WTC11 (cell line): ENCODE data around the gene CRYBA4. TPM values are rescaled to one million over a fixed set of nuclear protein-coding genes. Genes with fewer than 3 reads are reported as not detected.
A peak's percentile ranks its signal among the peaks of the same experiment; 100 is the strongest.

Experiments
- ATAC-seq: fragments of 200-7000 bp; cut with Tn5 transposase; 2 replicates; pipeline ENCODE4 v1.10.0; 2021; ENCODE audit warnings: mild to moderate bottlenecking, moderate library complexity
- CTCF ChIA-PET: fragments of 300-600 bp; sonication (Branson Sonifier 250); formaldehyde crosslinking; loops from one replicate; lab custom pipeline; 2021; ENCODE audit warnings: antibody characterized with exemption; lab: Charles Lee
- POLR2A ChIA-PET: fragments of 350-600 bp; sonication (Branson Sonifier 250); formaldehyde crosslinking; loops from one replicate; lab custom pipeline; 2021; ENCODE audit warnings: antibody characterized with exemption; lab: Charles Lee
- DNase-seq: peaks from one replicate; pipeline ENCODE4 v3.0.0; 2021; ENCODE audit warnings: low spot score
- H3K27ac Mint-ChIP-seq: 2 replicates; pipeline ENCODE4 v1.8.0; 2021; ENCODE audit warnings: mixed read lengths
- H3K27me3 Mint-ChIP-seq: 2 replicates; pipeline ENCODE4 v1.8.0; 2021; ENCODE audit warnings: low read depth, mild to moderate bottlenecking, moderate library complexity, mixed read lengths
- H3K36me3 Mint-ChIP-seq: 2 replicates; pipeline ENCODE4 v1.8.0; 2021; ENCODE audit warnings: mixed read lengths
- H3K4me1 Mint-ChIP-seq: 2 replicates; pipeline ENCODE4 v1.8.0; 2022; ENCODE audit warnings: mixed read lengths
- H3K4me3 Mint-ChIP-seq: 2 replicates; pipeline ENCODE4 v1.8.0; 2021; ENCODE audit warnings: mild to moderate bottlenecking, moderate library complexity, mixed read lengths
- H3K9me3 Mint-ChIP-seq: 2 replicates; pipeline ENCODE4 v1.8.0; 2021; ENCODE audit warnings: mixed read lengths
- AFF4 ChIP-seq: sonication (generic); formaldehyde crosslinking; IDR thresholded peaks from 2 replicates; pipeline ENCODE4 v1.8.1; 2023; ENCODE audit warnings: mild to moderate bottlenecking, missing genetic modification reagents, borderline replicate concordance
- ERG ChIP-seq: fragments of 250-450 bp; sonication (Bioruptor Pico); IDR thresholded peaks from 2 replicates; pipeline ENCODE4 v1.8.0; 2021; ENCODE audit warnings: mild to moderate bottlenecking
- FOXP4 ChIP-seq: sonication (generic); formaldehyde crosslinking; IDR thresholded peaks from 2 replicates; pipeline ENCODE4 v1.8.0; 2022; ENCODE audit warnings: mild to moderate bottlenecking, missing genetic modification reagents
- HMGA2 ChIP-seq: fragments of 250-450 bp; sonication (Bioruptor Pico); IDR thresholded peaks from 2 replicates; pipeline ENCODE4 v1.4.0; 2021; ENCODE audit warnings: mild to moderate bottlenecking, moderate library complexity
- JUN ChIP-seq: sonication (generic); formaldehyde crosslinking; IDR thresholded peaks from 2 replicates; pipeline ENCODE4 v1.8.0; 2023; ENCODE audit warnings: mild to moderate bottlenecking, missing genetic modification reagents
- KAT7 ChIP-seq: sonication (generic); formaldehyde crosslinking; IDR thresholded peaks from 2 replicates; pipeline ENCODE4 v1.8.1; 2023; ENCODE audit warnings: missing genetic modification reagents, mild to moderate bottlenecking, borderline replicate concordance
- NR1H2 ChIP-seq: sonication (generic); formaldehyde crosslinking; IDR thresholded peaks from 2 replicates; pipeline ENCODE4 v1.9.0; 2021; ENCODE audit warnings: mild to moderate bottlenecking, moderate library complexity, missing genetic modification reagents
- NR2C2 ChIP-seq: sonication (generic); formaldehyde crosslinking; IDR thresholded peaks from 2 replicates; pipeline ENCODE4 v1.8.0; 2022; ENCODE audit warnings: mild to moderate bottlenecking, missing genetic modification reagents
- NR3C1 ChIP-seq: sonication (generic); formaldehyde crosslinking; conservative IDR thresholded peaks from 2 replicates; pipeline ENCODE4 v1.8.1; 2023; ENCODE audit warnings: low read depth, mild to moderate bottlenecking, missing genetic modification reagents
- SOX15 ChIP-seq: fragments of 250-450 bp; sonication (Bioruptor Pico); IDR thresholded peaks from 2 replicates; pipeline ENCODE4 v1.9.0; 2021; ENCODE audit warnings: mild to moderate bottlenecking
- SP1 ChIP-seq: sonication (generic); formaldehyde crosslinking; conservative IDR thresholded peaks from 2 replicates; pipeline ENCODE4 v1.8.1; 2022; ENCODE audit warnings: missing genetic modification reagents
- TP53 ChIP-seq: sonication (generic); formaldehyde crosslinking; IDR thresholded peaks from 2 replicates; pipeline ENCODE4 v1.8.1; 2023; ENCODE audit warnings: mild to moderate bottlenecking, missing genetic modification reagents
- ZBTB21 ChIP-seq: sonication (generic); formaldehyde crosslinking; IDR thresholded peaks from 2 replicates; pipeline ENCODE4 v1.8.1; 2023; ENCODE audit warnings: mild to moderate bottlenecking, missing genetic modification reagents, borderline replicate concordance
- ZMAT4 ChIP-seq: fragments of 250-450 bp; sonication (Bioruptor Pico); IDR thresholded peaks from 2 replicates; pipeline ENCODE4 v1.9.0; 2021; ENCODE audit warnings: mild to moderate bottlenecking
- ZNF317 ChIP-seq: sonication (generic); formaldehyde crosslinking; IDR thresholded peaks from 2 replicates; pipeline ENCODE4 v1.8.1; 2023; ENCODE audit warnings: low read depth, mild to moderate bottlenecking, moderate library complexity, missing genetic modification reagents, borderline replicate concordance
- ZNF512 ChIP-seq: sonication (generic); formaldehyde crosslinking; IDR thresholded peaks from 2 replicates; pipeline ENCODE4 v1.8.1; 2022; ENCODE audit warnings: missing genetic modification reagents, borderline replicate concordance
- total RNA-seq: library from RNA; stranded (reverse); gene quantifications from 3 replicates; pipeline ENCODE4 v1.2.3, GENCODE V29; 2021
- TF ChIP-seq, protein P1 (sequence below): sonication (generic); formaldehyde crosslinking; conservative IDR thresholded peaks from 2 replicates; pipeline ENCODE4 v1.8.1; 2022; ENCODE audit warnings: mild to moderate bottlenecking, missing genetic modification reagents
- TF ChIP-seq, protein P2 (sequence below): sonication (generic); formaldehyde crosslinking; IDR thresholded peaks from 2 replicates; pipeline ENCODE4 v1.8.0; 2022; ENCODE audit warnings: mild to moderate bottlenecking, missing genetic modification reagents
- TF ChIP-seq, protein P3 (sequence below): sonication (generic); formaldehyde crosslinking; IDR thresholded peaks from 2 replicates; pipeline ENCODE4 v1.8.0; 2023; ENCODE audit warnings: missing genetic modification reagents
- TF ChIP-seq, protein P4 (sequence below): sonication (generic); formaldehyde crosslinking; IDR thresholded peaks from 2 replicates; pipeline ENCODE4 v1.8.0; 2022; ENCODE audit warnings: missing genetic modification reagents

The CRYBA4 gene
- total RNA-seq, 1 experiment from 2014 or later, result 0.81 TPM

- ChIA-PET POLR2A (interaction anchor here (0.9 to 1.9 kb wide), 4 partner anchors 10 to 107 kb away, joined by 3 to 4 read pairs (median 4); partner anchors contain the start of genes CRYBB1, HPS4 and SRRD), CTCF (interaction anchor here (0.6 to 2.1 kb wide), 7 partner anchors 10 to 83 kb away, joined by 3 to 4 read pairs (median 3); no protein-coding TSS in a partner anchor)
- Mint-ChIP-seq H3K9me3 (peaks cover 6% of the 10 kb centered on the region; the same call in 1 of the 2 replicates), H3K4me3 (peak within 1 kb of the TSS; percentile 85), H3K36me3 (peaks cover 15% of the 10 kb centered on the region), H3K27me3 (no peaks in the 10 kb centered on the region; the same call in 1 of the 2 replicates), H3K27ac (peak within 1 kb of the TSS; percentile 86), H3K4me1 (peaks cover 46% of the 10 kb centered on the region)
- DNase-seq, result peak; percentile 75
- ATAC-seq, result peak; percentile 80
- TF ChIP-seq AFF4 (no peak), HMGA2 (CRISPR knock-in tag) (no peak), SP1 (CRISPR knock-in tag) (peak; percentile 79), NR2C2 (CRISPR knock-in tag) (no peak), ZBTB21 (CRISPR knock-in tag) (no peak), KAT7 (0 out of 2 replicates have a peak, but pooled peaks have one; percentile 66), NR1H2 (CRISPR knock-in tag) (no peak), ERG (CRISPR knock-in tag) (no peak), JUN (CRISPR knock-in tag) (no peak), NR3C1 (CRISPR knock-in tag) (no peak), SOX15 (no peak), TP53 (CRISPR knock-in tag) (peak; percentile 77; the same call in 1 of the 2 replicates), FOXP4 (0 out of 2 replicates have a peak, but pooled peaks have one; percentile 41), ZMAT4 (no peak), ZNF512 (CRISPR knock-in tag) (no peak), ZNF317 (CRISPR knock-in tag) (no peak)
- TF ChIP-seq, protein P1, sequence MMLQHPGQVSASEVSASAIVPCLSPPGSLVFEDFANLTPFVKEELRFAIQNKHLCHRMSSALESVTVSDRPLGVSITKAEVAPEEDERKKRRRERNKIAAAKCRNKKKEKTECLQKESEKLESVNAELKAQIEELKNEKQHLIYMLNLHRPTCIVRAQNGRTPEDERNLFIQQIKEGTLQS (CRISPR knock-in tag), result no peak
- TF ChIP-seq, protein P2, sequence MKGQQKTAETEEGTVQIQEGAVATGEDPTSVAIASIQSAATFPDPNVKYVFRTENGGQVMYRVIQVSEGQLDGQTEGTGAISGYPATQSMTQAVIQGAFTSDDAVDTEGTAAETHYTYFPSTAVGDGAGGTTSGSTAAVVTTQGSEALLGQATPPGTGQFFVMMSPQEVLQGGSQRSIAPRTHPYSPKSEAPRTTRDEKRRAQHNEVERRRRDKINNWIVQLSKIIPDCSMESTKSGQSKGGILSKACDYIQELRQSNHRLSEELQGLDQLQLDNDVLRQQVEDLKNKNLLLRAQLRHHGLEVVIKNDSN, result no peak
- TF ChIP-seq, protein P3, sequence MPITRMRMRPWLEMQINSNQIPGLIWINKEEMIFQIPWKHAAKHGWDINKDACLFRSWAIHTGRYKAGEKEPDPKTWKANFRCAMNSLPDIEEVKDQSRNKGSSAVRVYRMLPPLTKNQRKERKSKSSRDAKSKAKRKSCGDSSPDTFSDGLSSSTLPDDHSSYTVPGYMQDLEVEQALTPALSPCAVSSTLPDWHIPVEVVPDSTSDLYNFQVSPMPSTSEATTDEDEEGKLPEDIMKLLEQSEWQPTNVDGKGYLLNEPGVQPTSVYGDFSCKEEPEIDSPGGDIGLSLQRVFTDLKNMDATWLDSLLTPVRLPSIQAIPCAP (CRISPR knock-in tag), result no peak
- TF ChIP-seq, protein P4, sequence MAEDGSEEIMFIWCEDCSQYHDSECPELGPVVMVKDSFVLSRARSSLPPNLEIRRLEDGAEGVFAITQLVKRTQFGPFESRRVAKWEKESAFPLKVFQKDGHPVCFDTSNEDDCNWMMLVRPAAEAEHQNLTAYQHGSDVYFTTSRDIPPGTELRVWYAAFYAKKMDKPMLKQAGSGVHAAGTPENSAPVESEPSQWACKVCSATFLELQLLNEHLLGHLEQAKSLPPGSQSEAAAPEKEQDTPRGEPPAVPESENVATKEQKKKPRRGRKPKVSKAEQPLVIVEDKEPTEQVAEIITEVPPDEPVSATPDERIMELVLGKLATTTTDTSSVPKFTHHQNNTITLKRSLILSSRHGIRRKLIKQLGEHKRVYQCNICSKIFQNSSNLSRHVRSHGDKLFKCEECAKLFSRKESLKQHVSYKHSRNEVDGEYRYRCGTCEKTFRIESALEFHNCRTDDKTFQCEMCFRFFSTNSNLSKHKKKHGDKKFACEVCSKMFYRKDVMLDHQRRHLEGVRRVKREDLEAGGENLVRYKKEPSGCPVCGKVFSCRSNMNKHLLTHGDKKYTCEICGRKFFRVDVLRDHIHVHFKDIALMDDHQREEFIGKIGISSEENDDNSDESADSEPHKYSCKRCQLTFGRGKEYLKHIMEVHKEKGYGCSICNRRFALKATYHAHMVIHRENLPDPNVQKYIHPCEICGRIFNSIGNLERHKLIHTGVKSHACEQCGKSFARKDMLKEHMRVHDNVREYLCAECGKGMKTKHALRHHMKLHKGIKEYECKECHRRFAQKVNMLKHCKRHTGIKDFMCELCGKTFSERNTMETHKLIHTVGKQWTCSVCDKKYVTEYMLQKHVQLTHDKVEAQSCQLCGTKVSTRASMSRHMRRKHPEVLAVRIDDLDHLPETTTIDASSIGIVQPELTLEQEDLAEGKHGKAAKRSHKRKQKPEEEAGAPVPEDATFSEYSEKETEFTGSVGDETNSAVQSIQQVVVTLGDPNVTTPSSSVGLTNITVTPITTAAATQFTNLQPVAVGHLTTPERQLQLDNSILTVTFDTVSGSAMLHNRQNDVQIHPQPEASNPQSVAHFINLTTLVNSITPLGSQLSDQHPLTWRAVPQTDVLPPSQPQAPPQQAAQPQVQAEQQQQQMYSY (CRISPR knock-in tag), result no peak
Observed at GRCh38 chr22:26589845-26590736, 31.7 kb upstream of the CRYBA4 start, which contains the start of gene TPST2. TSS of gene TPST2 (minus strand) at chr22:26590132. CDS start at chr22:26541630, 48,502 bp downstream.
